Activated CD4-positive, CD25-positive, alpha-beta regulatory T cell treated with anti-CD3 and anti-CD28 coated beads, Interleukin-2, amount 50 U/mL, for 16 hours (primary cell): ENCODE measurements around the gene EPS15.
"Not testable (repeated sequence)": the region's sequence is repeated elsewhere in the genome, so short reads cannot be mapped to it uniquely, and the experiment has no call there.

Source experiments
- DNase-seq: peaks from one replicate; pipeline ENCODE4 v3.0.0-alpha.2; 2020; ENCODE audit warnings: low read depth, low spot score

Gene EPS15

DNA sequence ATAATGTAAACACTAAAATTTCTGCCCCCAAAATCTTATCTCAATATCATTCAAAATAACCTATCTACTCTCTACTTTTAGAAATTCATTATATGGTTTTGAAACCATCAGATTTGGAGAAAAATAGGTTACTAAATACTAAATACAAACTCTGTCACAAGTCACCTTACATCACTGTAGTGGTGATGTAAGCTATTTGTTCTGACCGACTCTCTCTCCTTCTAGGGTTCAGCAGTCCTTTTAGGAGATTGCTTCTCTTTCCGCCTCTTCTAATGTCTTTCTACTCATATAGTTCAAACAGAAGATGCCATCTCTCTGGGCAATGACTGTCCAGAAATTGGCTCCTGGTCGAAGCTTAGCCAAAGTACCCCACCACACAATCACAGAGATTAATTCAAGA, 93.1 kb downstream of the EPS15 start:
- no peak for DNase-seq

DNA sequence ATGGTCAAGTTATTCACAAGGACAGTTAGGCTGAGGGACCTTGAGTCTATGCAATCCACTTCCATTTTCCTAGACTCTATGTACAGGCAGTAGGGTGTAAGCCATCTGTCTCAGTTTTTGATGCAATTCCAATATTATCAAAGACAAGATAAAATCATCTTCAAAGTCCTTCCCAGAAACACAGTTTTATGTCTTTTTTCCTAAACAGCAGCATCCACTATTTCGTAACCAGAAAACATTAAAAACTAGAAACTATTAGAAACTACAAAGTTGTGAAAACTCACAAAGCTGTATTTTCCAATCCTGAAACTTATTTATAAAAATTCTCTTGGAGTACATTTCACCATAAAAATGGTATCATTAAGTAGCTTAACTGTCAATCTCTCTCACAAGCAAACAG, 93.8 kb downstream of the EPS15 start:
- no peak for DNase-seq

DNA sequence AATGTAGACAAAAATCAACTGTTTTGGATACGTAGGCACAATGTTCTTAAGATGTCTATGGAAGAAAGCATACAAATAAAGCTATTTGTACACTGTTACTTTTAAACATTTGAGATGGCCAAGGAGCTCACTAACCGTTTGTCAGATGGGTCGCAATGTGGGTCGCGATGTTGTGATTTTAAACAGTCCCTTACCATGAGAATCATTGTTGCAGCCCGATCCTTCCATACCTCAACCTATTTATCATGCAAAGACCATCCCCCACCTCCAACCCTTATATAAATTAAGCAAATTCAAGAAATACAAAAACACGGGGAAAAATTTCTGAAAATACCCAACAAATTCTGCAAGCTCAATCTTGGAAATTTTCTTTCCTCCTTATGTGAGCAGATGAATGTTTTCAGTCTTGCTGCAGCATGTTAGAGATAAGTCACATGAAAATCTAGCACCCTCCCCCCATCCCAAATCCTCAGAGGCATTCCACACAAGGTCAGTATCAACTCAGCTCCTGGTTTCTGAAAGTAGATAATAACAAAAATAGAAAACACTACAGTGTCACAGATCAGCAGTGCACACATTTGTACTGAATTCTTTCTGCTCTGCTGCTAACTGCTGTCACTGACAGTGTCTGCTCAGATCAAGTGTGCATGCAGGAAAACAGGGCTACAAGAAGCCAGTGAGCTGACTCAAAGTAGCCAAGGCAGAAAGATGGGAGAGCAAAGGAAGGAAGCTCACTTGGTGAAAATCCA, 95.8 kb downstream of the EPS15 start:
- no peak for DNase-seq

DNA sequence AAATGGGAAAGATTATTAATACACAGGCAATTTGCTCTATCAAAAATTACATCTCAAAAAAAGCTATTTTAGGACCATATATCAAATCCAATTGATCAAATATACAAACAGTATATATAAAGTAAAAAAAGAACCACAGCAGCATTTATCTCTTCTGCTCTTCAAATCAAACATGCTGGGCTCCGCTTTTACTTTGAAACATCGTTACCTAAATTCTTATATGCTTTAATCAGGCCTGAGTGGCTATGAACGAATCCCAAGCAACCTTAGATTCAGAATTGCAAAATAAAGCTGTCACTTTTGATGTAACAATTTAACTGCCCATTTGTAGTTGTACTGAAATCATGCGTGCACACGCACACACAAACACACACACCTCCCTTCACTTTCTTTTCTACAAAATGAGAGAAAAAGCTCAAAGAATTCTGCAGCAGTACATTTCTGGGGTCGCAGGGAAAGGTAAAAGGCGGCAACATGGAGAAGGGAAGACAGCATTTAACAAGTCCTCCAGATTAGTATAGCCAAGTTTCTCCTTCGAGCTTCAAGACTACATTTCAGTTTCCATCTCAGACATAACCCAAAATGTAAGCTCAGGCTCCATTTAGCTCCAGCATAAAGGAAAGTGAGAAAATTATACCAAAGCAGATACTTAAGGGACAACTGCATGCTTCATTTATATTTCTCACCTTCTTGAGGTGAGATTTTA, 96.5 kb downstream of the EPS15 start:
- no peak for DNase-seq

DNA sequence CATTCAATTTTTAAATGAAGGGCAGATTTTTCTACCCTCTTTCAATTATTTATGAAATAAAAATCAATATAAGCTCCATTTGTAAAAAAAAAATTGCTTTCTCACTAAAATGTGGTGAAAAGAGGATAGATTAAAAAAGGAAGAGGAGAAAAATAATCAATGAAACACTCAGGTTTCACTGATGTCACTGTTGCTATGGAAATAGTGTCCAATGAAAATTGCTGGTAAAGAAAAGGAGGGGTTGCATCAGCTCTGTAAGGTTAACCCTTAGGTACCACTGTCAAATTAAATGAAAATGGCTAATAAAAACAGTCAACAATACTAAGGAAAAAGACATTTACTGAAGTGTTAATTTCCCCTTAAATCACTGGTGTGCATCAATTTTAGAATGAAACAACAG, 97.1 kb downstream of the EPS15 start:
- no peak for DNase-seq

DNA sequence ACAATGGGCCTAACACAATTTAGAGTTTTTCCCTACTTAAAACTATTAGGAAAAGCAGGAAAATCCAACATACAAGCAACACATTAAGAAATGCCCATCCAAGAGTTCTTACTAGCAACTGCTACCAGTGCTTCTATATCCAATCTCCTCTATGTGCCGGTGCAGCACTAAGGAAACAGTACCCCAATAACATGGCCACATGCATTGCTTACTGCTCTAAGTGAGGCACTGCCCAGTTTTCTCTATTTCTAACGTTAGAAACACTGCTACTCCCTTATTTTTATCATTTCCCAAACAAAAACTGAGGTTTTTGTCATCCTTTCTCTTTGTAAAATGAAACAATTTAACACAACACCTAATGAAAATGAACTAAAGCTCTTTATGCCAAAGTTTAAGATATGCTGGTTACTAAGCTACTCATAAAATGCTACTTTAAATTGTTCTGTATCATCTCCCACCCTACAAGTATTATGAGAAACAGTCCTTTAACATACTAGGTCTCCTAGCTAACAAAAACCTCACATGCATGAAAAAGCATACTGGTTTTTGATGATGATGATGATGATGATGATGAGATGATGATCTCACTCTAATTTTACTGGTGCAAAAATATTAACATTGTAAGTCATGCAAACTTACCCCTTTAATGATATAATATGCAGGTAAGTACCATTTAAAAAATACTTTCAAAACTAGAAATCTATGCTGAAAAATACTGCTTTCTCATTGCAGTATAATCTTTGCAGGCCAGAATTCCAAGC, 98.0 kb downstream of the EPS15 start:
- DNase-seq = no peak

DNA sequence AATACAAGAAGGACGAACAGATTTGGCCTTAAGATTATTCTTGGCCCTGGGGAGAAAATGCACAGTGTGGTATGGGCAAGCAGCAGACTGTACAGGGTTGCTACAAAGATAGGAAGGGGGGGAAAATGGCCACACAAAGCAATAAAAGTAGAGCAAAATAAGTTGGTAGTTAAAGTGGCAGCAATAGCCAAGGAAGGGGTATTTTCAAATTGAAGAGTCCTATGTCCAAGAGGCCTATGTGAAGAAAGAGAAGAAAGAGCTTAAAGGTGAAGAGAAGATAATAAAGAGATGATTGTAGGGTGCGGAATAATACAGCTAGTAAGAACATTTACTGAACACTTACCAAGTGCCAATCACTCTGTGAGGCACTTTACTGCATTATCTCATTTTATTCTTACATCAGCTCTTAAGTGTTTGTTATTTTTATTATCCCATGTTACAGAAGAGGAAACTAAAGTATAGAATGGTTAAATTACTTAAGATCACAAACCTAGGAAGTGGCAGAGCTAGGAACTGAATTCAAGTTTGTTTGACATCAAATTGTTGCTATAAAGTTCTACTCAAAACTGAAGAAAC, 100.6 kb downstream of the EPS15 start:
- no peak for DNase-seq

DNA sequence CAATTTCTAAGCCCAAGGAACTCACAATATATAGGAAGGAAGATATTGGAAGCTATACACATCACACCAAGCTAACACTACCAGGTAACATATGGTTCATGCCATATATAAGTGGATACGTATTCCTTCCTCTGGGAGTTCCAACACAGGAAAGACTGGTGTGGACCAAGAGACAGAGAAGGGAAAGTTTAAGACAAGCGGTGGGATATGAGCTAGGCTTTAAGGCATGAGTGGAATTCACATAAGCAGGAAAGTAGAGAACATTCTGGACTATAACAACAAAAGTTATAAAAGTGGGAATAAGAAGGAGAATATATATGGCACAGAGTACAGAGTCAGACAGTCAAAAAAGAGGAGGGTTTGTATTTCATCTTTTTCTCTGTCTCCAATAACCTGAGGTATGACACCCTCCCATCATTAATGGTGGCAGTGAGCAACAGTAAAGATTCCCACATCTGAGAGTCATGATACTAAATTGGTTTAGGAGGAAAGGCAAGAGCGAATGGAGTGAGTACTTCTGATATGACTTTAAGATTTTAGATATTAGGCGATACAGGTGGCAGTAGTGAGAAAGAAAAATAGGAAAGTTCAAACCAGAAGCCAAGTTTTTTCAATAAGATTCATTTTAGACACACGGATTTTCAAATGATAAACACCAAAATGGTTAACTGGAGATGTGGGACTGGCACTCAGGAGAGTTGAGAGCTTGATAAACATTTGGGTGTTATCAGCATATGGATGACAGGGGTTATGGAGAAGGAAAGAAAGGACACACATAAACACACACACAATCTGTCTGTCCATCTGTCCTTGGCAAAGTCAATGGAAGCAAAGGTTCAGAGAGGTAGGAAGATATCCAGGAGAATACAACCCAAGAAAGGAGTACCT, 101.3 kb downstream of the EPS15 start:
- no peak for DNase-seq

DNA sequence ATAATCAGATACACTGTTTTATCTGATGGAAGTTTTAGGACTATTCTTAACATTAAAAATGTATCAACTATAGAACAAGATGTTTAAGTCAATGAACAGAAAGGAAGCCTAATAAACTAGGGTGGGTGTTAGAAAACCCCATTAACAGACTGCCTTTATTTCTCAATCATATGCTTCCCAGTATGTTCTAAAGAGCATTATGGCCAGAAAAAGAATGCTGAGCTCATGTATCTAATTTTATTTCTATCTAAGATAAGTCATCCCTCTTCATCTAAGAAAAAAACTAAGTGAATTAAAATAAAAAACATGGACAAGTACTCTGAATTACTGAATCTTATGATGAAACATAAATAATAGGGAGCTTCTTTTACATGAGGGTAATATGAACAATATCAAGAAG, 102.2 kb downstream of the EPS15 start:
- DNase-seq = no peak

DNA sequence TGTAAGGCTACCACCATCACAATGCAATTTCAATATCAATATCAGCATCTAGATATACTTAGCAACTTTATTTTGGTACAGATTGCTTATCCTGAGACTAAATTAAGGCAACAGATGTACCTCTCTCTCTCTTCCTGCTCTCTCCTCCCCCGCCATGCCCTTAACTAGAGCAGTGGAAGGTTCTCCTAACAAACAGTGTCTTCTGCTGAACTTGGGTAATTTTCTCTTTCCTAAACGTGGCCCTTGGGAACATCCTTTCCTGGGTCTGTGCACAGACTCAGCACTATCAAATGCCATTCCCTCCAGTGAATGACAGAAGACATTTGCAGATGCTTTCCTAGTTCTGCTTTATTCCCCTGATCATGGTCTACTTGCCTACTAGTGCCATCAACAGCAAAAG, 103.1 kb downstream of the EPS15 start:
- DNase-seq = no peak

DNA sequence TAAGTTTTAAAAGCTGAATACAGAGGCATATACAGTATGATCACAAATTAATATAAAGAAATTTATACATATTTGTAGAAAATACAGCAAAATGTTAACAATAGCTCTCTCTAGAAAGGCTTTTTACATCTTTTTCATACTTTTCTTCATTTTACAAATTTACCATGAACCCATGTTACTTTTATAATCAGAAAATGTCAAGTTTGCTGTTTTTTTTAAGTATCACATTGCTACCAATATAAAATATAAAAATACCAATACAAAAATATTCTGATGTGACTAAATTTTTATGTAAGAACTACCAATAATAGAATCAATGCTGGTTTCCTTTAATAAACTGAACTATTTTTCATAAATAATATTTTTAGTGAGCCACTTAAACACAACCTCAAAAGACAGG, 104.3 kb downstream of the EPS15 start:
- no peak for DNase-seq

DNA sequence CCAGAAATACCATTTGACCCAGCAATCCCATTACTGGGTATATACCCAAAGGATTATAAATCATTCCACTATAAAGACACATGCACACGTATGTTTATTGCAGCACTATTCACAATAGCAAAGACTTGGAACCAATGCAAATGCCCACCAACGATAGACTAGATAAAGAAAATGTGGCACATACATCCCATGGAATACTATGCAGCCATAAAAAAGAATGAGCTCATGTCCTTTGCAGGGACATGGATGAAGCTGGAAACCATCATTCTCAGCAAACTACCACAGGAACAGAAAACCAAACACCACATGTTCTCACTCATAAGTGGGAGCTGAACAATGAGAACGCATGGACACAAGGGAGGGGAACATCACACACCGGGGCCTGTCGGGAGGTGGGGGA, 107.2 kb downstream of the EPS15 start:
- not testable (repeated sequence) for DNase-seq

DNA sequence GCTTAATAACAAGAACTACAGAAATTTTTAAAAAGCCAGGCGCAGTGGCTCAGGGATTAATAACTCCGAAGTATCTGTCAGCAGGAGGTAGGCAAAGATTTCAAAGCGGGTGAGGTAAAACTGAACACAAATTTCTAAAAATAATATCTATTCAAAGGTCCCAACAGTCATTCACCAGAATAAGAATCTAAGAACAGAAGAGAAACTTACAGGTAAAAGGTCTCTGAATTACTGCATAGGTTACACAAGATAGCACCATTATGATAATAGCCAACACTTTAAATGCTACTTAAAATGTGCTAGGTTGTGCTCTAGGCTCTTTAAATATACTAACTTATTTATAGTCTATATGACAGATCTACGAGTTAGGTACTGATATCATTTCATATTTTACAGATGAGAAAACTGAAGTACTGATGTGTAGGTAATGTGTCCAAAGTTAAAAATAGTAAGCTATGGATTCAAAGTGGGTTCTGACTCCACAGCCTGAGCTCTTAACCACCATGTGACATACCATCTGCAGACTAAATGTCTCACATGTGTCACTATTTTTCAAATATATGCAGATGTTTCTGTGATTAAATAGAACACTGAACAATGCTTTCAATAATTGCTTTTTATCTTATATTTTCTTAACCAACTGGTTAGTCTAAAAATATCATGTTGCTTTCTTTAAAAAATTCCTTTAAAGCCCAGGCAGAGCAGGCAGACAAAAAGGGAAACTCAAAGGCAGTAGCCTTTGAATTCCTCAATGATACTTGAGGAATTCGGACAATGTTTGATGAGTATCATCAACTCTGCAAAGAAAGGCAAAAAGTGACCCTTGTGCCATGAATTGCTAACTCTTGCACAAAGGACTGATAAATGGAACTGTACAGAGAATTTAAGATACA, 108.3 kb downstream of the EPS15 start:
- no peak for DNase-seq

DNA sequence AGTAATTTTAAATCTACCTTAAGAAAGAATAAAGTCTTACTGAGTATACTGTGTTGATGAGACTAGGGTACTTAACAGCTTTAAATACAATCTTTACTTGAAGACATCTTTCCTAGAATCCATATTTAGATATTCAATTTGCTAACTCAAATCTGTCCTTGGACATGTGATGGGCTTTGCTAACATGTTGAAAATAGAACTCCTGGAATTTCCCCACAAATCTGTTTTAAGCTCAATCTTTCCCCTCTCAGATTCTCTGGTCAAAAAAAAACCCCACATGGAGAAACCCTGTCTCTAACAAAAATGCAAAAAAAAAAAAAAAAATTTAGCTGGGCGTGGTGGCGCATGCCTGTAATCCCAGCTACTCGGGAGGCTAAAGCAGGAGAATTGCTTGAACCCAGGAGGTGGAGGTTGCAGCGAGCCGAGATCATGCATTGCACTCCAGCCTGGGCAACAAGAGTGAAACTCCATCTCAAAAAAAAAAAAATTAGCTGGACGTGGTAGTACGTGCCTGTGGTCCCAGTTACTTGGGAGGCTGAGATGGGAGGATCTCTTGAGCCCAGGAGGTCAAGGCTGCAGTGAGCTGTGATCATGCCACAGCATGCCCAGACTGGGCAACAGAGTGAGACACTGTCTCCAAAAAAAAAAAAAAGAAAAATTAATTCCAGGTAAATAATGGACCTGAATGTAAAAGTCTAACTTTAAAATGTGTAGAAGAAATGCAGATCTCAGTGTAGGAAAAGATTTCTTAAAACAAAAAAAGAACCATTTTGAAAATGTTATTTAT, 109.1 kb downstream of the EPS15 start:
- DNase-seq = not testable (repeated sequence)

DNA sequence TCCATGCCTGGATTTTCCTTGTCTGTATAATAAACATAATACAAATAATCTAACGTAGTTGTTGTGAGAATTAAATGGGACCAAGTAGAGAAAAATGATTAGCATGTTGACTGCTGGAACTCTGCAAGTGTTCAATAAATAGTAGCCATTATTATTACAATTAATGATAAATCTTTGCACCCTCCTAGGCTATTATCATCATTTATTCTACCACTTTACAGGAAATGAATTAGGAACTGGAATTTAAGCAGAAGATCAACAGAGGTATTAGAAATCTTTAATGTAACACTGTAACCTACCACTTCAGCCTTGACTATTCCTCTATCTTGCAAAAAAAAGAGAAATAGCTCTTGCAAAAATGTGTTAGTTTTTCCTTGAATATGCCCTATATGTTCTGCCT, 126.8 kb downstream of the EPS15 start:
- no peak for DNase-seq

DNA sequence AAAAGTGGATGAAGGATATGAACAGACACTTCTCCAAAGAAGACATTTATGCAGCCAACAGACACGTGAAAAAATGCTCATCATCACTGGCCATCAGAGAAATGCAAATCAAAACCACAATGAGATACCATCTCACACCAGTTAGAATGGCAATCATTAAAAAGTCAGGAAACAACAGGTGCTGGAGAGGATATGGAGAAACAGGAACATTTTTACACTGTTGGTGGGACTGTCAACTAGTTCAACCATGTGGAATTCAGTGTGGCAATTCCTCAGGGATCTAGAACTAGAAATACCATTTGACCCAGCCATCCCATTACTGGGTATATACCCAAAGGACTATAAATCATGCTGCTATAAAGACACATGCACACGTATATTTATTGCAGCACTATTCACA, 128.4 kb downstream of the EPS15 start:
- not testable (repeated sequence) for DNase-seq

DNA sequence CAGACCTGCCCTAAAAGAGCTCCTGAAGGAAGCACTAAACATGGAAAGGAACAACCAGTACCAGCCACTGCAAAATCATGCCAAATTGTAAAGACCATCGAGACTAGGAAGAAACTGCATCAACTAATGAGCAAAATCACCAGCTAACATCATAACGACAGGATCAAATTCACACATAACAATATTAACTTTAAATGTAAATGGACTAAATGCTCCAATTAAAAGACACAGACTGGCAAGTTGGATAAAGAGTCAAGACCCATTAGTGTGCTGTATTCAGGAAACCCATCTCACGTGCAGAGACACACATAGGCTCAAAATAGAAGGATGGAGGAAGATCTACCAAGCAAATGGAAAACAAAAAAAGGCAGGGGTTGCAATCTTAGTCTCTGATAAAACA, 131.8 kb downstream of the EPS15 start:
- DNase-seq = not testable (repeated sequence)

DNA sequence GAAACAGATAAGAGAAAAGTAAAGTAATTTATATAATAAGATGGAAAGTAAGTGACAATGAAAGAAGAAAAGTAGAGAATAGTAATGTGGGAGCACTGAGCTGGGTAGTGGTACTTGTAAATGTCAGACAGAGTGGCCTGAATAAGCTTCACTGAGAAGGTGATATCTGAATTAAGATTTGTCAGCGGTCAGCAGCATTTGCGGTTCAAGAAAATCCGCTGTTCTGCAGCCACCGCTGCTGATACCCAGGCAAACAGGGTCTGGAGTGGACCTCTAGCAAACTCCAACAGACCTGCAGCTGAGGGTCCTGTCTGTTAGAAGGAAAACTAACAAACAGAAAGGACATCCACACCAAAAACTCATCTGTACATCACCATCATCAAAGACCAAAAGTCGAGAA, 132.8 kb downstream of the EPS15 start:
- not testable (repeated sequence) for DNase-seq

DNA sequence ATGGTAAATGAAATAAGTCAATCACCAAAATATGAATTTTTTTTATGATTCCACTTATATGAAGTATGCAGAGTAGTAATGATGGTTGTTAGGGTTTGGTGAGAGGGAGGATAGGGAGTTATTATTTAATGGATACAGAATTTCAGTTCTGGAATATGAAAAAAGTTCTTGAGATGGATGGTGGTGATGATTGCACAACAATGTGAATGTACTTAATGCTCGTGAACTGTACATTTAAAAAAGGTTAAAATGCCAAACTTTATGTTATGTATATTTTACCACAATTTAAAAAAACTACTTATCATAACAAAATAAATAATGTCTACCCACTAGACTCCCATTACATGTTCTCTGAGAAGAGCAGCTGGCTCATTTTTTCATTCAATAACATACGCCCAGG, 133.3 kb downstream of the EPS15 start:
- no peak for DNase-seq
